Measurements from ENCODE around the gene DPEP2. TPM values are rescaled to one million over a fixed set of nuclear protein-coding genes. Genes with fewer than 3 reads are reported as not detected.

Gene DPEP2
- polyA plus RNA-seq, 3 donors from 2014 or later: 45.5 to 62.6 (median 59.4) TPM

DNA sequence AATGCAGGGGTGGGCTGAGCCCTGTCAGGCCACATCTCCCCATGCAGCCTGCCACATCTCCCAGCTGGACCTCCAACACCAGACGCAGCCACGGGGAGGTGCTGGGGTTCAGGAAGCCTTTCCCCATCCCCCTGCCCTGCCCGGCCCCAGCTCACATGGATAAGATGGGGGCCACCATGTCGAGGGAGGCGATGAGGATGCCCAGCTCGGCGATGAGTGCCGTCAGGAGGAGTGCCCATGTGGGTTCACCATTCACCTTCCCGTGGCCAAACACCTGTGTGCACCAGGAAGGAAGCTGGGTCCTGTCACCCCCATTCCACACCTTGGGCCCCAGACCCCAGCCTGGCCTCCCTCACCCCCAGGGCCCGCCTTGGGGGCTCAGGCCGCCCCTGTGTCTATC lies 49.6 kb downstream of the DPEP2 start:
- H3K9me3 Mint-ChIP-seq: no peaks in the 10 kb centered on the region
- no peak overlapping the region for H3K27ac Mint-ChIP-seq
- H3K27me3 Mint-ChIP-seq (ENCODE audit: low read depth in 3 of 3): peaks cover 0 to 1% (median 0%) of the 10 kb centered on the region in 3 donors
- no peak for DNase-seq
- H3K36me3 Mint-ChIP-seq: no peaks in the 10 kb centered on the region
- H3K4me3 Mint-ChIP-seq: no peak overlapping the region
- no peaks in the 10 kb centered on the region for H3K4me1 Mint-ChIP-seq

DNA sequence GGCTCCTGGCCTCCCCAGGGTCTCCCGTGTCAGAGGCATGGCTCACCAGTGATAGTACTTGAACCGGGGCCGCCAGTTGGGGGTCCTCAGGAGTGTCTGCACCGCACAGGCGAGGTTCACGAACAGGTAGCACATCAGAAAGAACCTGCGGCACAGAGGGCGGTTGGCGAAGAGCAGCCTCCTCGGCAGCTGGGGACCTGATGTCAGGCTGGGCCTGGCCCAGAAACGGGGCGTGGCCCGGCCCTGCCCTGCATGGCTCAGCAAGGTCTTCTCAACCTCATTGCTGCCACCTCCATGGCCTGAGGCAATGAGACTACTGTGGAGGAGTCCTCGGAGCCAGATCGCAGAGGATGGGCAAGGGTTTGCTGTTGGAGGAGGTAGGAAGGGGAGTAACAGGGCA lies 51.3 kb downstream of the DPEP2 start:
- no peak for DNase-seq
- Mint-ChIP-seq H3K36me3 (no peaks in the 10 kb centered on the region), H3K9me3 (no peaks in the 10 kb centered on the region), H3K4me3 (no peak overlapping the region), H3K27ac (no peak overlapping the region), H3K27me3 (ENCODE audit: low read depth in 3 of 3) (peaks cover 0 to 1% (median 0%) of the 10 kb centered on the region in 3 donors), H3K4me1 (no peaks in the 10 kb centered on the region)

DNA sequence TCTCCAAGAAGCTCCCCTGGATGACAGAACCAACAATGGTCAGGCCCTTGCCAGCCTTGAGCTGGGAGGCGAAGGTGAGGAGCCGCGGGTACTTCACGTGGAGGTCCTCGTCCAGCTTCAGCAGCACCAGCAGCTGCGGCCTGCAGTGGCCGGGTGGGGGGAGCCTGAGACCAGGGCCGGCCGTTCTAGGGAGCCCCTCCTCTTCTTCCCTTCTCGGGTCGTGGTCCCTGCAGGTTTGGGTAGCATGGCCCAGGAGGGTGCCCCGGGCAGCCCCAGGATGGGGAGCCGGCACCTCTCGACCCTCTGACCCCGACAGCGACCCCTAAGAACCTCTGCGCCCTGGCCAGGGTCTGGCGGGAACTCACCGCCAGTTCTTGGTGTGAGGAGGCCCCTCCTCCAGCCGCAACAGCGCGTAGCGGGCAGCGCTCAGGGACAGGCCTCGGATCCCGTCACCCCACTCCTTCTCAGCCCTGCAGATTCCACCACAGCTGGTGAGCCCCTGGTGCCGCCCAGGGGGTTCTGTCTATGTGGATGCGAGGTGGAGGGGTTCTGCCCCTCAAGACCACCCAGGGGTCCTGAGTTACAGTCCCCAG lies 52.2 kb downstream of the DPEP2 start:
- peaks cover 2% of the 10 kb centered on the region in 2 donors for H3K4me1 Mint-ChIP-seq
- H3K27ac Mint-ChIP-seq: no peak overlapping the region
- peaks cover 0 to 1% (median 0%) of the 10 kb centered on the region in 3 donors for H3K27me3 Mint-ChIP-seq (ENCODE audit: low read depth in 3 of 3)
- H3K9me3 Mint-ChIP-seq: no peaks in the 10 kb centered on the region
- no peaks in the 10 kb centered on the region for H3K36me3 Mint-ChIP-seq
- DNase-seq: no peak
- H3K4me3 Mint-ChIP-seq: no peak overlapping the region

DNA sequence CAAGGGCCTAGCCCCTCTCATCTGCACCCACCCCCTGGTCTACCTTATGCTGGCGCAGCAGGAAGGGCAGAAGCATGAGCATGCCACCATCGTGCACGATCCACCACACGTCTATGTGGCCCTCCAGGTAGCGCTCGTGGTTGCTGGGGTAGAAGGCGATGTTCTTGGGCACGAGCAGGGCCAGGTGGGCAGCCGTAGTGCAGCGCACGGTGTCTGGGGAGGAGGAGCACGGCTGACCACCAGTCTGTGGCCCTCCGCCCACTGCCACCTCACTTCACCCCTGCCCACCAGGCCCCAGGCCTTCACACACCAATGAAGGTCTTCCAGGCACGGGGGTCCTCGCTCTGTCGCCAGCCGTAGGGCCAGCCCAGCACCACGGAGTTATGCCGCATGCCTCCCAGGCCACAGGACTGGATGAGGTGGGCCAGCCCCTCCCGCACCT lies 53.1 kb downstream of the DPEP2 start:
- H3K27ac Mint-ChIP-seq: no peak overlapping the region

DNA sequence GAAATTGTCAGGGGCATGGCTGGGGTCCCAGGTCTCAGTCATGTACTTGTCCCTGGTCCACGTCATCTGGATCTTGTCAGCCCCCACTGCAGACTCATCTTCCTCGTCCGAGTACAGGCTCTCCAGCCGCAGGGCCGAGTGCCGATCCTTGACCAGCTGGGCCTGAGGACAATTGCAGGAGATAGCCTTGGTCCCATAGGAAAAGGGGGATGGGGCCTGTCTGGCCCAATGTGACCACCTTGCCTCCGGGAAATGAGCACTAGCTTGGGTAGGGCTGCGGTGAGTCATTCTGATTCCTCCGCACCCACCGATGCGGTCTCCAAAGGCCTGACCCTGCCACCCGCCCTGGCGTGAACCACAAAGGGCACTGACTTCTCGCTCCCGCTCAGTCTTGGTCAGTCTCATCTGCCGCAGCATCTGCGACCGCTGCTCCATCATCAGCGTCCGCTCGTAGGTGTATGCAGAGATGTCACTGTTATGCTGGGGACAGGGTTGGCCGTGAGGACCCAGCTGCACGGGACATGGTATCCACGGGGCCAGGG lies 53.8 kb downstream of the DPEP2 start:
- no peak for DNase-seq
- Mint-ChIP-seq H3K27me3 (ENCODE audit: low read depth in 3 of 3) (peaks cover 0 to 3% (median 0%) of the 10 kb centered on the region in 3 donors), H3K4me1 (peaks cover 11 to 12% of the 10 kb centered on the region in 2 donors), H3K27ac (no peak overlapping the region), H3K9me3 (no peaks in the 10 kb centered on the region), H3K4me3 (no peak overlapping the region), H3K36me3 (no peaks in the 10 kb centered on the region)

More for the DNA sequence above, 53.1 kb downstream of the DPEP2 start:
- no peak for DNase-seq
- no peaks in the 10 kb centered on the region for H3K9me3 Mint-ChIP-seq
- H3K36me3 Mint-ChIP-seq: no peaks in the 10 kb centered on the region
- peaks cover 0 to 3% (median 0%) of the 10 kb centered on the region in 3 donors for H3K27me3 Mint-ChIP-seq (ENCODE audit: low read depth in 3 of 3)
- H3K4me1 Mint-ChIP-seq: peaks cover 9 to 10% of the 10 kb centered on the region in 2 donors
- H3K4me3 Mint-ChIP-seq: no peak overlapping the region

DNA sequence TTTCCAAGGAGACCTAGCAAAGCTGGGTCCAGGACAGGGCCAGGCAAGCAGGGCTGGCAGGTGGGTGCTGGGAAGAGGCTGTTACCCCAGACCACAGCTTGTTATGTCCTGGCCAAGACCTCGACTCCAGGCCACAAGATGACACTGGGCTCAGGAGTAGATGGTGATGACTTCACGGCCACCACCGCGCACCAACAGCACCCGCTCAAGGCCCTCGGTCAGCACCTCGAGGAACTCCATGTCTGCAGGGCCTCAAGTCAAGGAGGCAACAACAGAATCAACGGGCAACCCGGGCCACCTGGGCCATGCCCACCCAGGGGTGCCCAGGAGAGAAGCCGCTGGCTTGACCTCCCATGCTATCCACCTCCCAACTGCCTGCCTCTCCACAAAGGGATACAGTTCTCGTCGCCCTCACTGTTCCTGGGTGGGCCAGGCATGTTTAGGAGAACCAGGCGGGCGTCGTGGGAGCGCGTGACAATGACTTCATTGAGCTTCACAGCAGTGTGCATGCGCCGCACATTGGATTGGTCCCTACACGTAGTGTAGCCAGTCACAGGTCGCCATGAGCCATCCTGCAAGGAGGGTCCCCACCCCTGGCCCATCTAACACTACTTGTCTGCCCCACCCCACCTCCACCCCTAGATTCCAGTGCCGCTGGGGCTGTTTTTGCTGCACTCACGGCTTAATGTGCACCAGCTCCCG lies 54.4 kb downstream of the DPEP2 start:
- Mint-ChIP-seq H3K27me3 (ENCODE audit: low read depth in 3 of 3) (peaks cover 0 to 4% (median 0%) of the 10 kb centered on the region in 3 donors), H3K4me1 (peaks cover 18% of the 10 kb centered on the region in 2 donors), H3K9me3 (no peaks in the 10 kb centered on the region), H3K27ac (no peak overlapping the region), H3K4me3 (no peak overlapping the region), H3K36me3 (no peaks in the 10 kb centered on the region)
- DNase-seq: no peak

DNA sequence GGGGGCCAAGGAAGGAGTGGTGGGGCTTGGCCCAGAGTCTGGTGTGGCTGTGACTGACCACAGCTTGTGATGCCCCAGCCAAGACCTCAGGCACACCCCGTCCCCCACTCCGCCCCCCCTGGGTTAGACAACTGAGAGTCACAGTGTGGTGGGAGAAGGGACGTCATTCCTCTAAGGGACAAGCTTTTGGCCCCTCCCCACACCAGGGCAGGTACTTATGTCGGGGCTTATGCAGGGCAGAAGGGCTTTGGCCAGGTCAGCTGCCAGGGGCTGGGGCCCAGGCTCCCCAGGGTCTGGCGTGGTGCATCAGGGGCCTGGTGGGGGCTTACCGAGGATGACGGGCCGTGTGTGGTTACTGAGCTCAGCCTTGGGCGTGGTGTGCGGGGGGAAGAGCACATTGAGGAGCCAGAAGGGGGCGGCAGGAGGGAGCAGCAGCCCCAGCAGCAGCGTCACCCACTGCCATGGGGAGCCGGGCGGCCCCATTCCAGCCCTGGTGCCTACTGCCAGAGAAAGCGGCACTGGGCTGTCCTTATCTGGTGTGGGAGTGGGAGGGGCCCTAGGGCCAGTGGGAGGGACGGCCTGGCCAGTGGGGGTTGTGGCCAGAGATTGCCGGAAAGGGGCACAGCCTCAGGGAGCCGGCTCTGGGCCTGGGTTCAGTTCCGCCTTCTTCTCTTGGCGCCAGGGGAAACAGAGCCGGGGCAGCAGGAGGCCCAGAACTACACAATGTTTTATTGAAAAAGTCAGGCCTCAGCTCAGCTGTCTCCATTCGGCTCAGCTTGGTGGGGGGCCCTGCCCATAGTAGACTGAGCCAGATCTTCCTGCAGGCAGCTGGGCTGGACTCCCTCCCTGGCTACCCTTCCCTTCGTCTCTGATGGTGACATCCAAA lies 55.4 kb downstream of the DPEP2 start, which contains the start of gene LCAT:
LCAT (minus strand) TSS at position 502 of the 886 bp plus-strand sequence; CDS start at position 483, 19 bp downstream.
- H3K4me3 Mint-ChIP-seq: no peak within 1 kb of the TSS
- H3K27ac Mint-ChIP-seq: no peak within 1 kb of the TSS
- H3K27me3 Mint-ChIP-seq (ENCODE audit: low read depth in 3 of 3): peaks cover 0 to 6% (median 0%) of the 10 kb centered on the region in 3 donors
- DNase-seq: no peak
- no peaks in the 10 kb centered on the region for H3K9me3 Mint-ChIP-seq
- no peaks in the 10 kb centered on the region for H3K36me3 Mint-ChIP-seq
- peaks cover 19 to 22% of the 10 kb centered on the region in 2 donors for H3K4me1 Mint-ChIP-seq

DNA sequence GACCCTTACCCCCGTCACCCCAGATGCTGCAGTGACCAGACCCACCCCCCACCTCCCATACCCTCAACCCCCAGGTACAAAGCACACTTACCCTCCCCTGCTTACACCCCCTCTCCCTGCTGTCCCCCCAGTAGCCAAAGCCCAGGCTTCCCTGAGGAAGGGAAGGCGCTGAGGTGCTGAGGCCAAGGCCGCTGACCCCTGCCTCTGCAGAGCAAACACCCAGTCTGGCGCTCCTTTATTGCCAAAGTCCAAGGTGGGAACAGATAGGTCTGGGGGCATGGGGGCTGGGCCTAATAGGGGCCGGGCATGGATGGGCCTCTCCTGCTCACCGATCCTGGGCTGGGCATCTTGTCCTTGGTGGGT lies 56.0 kb downstream of the DPEP2 start:
- Mint-ChIP-seq H3K27me3 (ENCODE audit: low read depth in 3 of 3) (peaks cover 0 to 6% (median 0%) of the 10 kb centered on the region in 3 donors), H3K4me3 (no peak overlapping the region), H3K27ac (no peak overlapping the region), H3K4me1 (peaks cover 19 to 22% of the 10 kb centered on the region in 2 donors), H3K9me3 (no peaks in the 10 kb centered on the region), H3K36me3 (no peaks in the 10 kb centered on the region)
- DNase-seq: no peak

DNA sequence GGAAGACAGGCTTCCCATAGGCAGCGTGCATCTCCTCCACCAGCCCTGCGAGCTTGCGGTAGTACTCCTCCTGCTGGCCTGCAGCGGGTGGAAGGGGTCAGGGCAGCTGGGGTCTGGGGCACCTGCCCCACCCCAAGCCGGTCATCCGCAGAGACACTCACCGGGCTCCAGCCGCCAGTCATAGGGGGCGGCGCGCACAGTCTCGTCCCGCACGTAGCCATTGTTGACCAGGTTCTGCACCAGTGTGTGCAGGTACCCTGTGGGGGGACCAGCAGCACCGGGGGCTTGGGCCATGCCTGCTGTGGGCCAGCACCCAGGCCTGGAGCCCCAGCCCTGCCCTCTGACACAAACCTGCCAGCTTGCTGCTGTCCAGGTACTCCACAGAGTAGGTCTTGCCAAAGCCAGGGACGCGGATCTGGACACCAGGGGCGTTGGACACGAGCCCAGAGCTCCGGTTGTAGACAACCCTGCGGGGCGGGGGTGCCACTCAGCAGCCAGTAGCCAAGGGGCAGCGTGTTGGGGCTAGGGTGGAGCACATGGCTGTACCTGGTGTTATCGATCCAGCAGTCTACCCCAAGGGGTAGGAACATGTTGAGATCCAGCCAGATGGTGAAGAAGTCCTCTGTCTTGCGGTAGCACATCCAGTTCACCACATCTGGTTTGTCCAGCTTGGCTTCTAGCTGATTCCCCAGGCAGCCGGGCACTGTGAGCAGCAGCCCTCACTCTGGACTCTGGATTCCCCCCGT lies 56.6 kb downstream of the DPEP2 start:
- Mint-ChIP-seq H3K27me3 (ENCODE audit: low read depth in 3 of 3) (peaks cover 0 to 5% (median 0%) of the 10 kb centered on the region in 3 donors), H3K4me1 (peaks cover 19 to 22% of the 10 kb centered on the region in 2 donors), H3K27ac (no peak overlapping the region), H3K4me3 (no peak overlapping the region), H3K9me3 (no peaks in the 10 kb centered on the region), H3K36me3 (no peaks in the 10 kb centered on the region)
- DNase-seq: no peak

DNA sequence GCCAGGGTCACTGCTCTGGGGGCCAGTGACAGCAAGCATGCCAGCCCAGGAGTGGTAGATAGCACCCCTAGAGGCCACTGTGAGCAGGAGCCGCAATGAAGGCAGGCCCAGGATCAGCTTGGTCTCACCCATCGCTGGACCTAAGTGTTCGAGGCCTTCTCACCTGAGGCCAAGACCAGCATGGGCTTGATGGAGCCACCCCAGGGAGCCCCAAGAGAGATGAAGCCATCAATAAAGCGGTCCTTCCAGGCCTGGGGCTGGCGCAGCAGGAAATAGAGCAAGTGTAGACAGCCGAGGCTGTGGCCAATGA lies 57.1 kb downstream of the DPEP2 start:
- H3K27ac Mint-ChIP-seq: peak overlapping the region in 1 of 6 donors; percentile 57
- peak; percentile 29 to 38 (median 31) for DNase-seq
- H3K27me3 Mint-ChIP-seq (ENCODE audit: low read depth in 3 of 3): peaks cover 0 to 5% (median 0%) of the 10 kb centered on the region in 3 donors
- no peaks in the 10 kb centered on the region for H3K36me3 Mint-ChIP-seq
- H3K4me1 Mint-ChIP-seq: peaks cover 22 to 26% of the 10 kb centered on the region in 2 donors
- no peaks in the 10 kb centered on the region for H3K9me3 Mint-ChIP-seq
- no peak overlapping the region for H3K4me3 Mint-ChIP-seq

DNA sequence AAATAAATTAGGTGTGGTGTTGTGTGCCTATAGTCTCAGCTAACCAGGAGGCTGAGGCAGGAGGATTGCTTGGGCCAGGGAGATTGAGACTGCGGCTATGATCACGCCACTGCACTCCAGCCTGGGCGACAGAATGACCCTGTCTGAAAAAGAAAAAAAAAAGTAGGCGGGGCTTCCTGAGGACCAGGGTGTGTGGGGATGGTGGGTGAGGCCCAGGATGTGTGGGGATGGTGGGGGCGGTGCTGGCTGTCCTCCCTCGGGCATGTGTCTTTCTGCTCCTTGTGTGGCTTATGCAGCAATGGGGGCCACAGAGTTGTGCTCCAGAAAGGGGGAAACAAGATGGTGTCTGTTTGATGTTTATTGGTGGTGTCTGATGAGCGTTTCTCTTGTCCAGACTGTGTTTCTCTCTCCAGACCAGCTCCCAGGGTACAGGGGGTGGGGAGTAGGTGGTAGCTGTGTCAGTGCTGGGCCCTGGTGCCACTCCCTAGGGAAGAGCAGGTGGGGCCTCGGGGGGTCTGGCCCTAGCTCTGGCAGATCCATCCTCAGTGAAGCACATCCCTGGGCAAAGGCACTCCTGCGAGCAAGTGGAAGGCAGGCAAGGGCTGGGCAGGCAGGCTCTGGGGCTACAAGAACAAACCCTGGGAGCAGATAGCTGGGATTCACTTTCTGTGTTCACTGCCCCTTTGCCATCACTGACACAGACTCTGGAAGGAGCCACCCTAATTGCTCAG lies 57.6 kb downstream of the DPEP2 start:
- Mint-ChIP-seq H3K4me3 (no peak overlapping the region), H3K27ac (peak overlapping the region in 2 of 6 donors; percentile 45), H3K36me3 (peaks cover 0 to 3% (median 0%) of the 10 kb centered on the region in 3 donors), H3K27me3 (ENCODE audit: low read depth in 3 of 3) (peaks cover 0 to 9% (median 3%) of the 10 kb centered on the region in 3 donors), H3K9me3 (no peaks in the 10 kb centered on the region), H3K4me1 (peaks cover 27 to 32% of the 10 kb centered on the region in 2 donors)
- no peak for DNase-seq

DNA sequence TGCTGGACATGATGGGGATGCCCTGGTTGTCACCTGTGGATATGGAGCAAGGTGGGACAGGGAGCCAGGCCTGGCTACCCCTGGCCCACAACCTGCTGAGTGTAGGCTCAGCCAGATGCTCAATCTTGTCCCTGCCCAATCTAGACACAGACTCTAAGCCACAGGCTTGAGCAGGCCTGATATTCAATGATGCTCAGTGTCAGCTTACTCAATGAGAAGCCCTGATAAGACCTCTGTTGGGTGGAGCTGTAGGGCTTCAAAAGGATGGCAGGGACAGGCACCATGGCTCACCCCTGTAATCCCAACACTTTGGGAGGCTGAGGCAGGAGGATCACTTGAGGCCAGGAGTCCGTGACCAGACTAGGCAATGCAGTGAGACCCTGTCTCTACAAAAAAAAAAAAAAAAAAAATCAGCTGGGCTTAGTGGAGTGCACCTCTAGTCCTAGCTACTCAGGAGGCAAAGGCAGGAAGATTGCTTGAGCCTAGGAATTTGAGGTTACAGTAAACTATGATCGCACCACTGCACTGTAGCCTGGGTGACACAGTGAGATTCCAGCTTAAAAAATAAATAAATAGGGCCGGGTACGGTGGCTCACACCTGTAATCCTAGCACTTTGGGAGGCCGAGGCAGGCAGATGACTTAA lies 58.7 kb downstream of the DPEP2 start:
- Mint-ChIP-seq H3K36me3 (peaks cover 0 to 7% (median 4%) of the 10 kb centered on the region in 3 donors), H3K4me1 (peaks cover 29 to 35% of the 10 kb centered on the region in 2 donors), H3K4me3 (peak overlapping the region in 1 of 5 donors; percentile 8), H3K27ac (peak overlapping the region in 4 of 6 donors; percentile 40 to 80 (median 54)), H3K27me3 (ENCODE audit: low read depth in 3 of 3) (peaks cover 3 to 17% (median 10%) of the 10 kb centered on the region in 3 donors), H3K9me3 (no peaks in the 10 kb centered on the region)
- no peak for DNase-seq
